GM19351 (cell line): ENCODE data around the gene TECPR2.

Experiments used
- ATAC-seq: cut with Tn5 transposase; IDR thresholded peaks from one replicate; pipeline ENCODE4 v1.9.1; 2021; ENCODE audit warnings: mild to moderate bottlenecking, moderate library complexity; ENCODE audit not compliant: unreplicated experiment

The TECPR2 gene

GRCh38 chr14:102461490-102462338, 99.0 kb downstream of the TECPR2 start:
- no peak for ATAC-seq

- no peak for ATAC-seq
Measured at GRCh38 chr14:102462391-102462790, 99.7 kb downstream of the TECPR2 start.

GRCh38 chr14:102464006-102464405, 101.3 kb downstream of the TECPR2 start:
- ATAC-seq: no peak

- no peak for ATAC-seq
Measured at GRCh38 chr14:102464846-102465341, 102.2 kb downstream of the TECPR2 start.

- ATAC-seq: no peak
Measured at GRCh38 chr14:102469261-102469660, 106.5 kb downstream of the TECPR2 start.

- no peak for ATAC-seq
Measured at GRCh38 chr14:102471921-102472790, 109.4 kb downstream of the TECPR2 start.

- ATAC-seq: no peak
Measured at GRCh38 chr14:102472791-102473150, 110.0 kb downstream of the TECPR2 start.

- ATAC-seq: no peak
Measured at GRCh38 chr14:102473559-102473958, 110.8 kb downstream of the TECPR2 start.

GRCh38 chr14:102474934-102475333, 112.2 kb downstream of the TECPR2 start:
- ATAC-seq: no peak

- no peak for ATAC-seq
Measured at GRCh38 chr14:102479107-102479506, 116.4 kb downstream of the TECPR2 start.

- ATAC-seq: no peak
Measured at GRCh38 chr14:102479777-102480176, 117.0 kb downstream of the TECPR2 start.

- ATAC-seq: no peak
Measured at GRCh38 chr14:102481371-102481770, 118.6 kb downstream of the TECPR2 start.

- ATAC-seq: no peak
Measured at GRCh38 chr14:102481791-102482238, 119.1 kb downstream of the TECPR2 start.

- no peak for ATAC-seq
Measured at GRCh38 chr14:102484316-102484715, 121.6 kb downstream of the TECPR2 start.

GRCh38 chr14:102485693-102486512, 123.2 kb downstream of the TECPR2 start:
- no peak for ATAC-seq

- no peak for ATAC-seq
Measured at GRCh38 chr14:102486513-102487203, 123.9 kb downstream of the TECPR2 start.

GRCh38 chr14:102487204-102487577, 124.5 kb downstream of the TECPR2 start:
- ATAC-seq: no peak

- ATAC-seq: no peak
Measured at GRCh38 chr14:102490456-102490855, 127.7 kb downstream of the TECPR2 start.

- no peak for ATAC-seq
Measured at GRCh38 chr14:102491366-102491765, 128.6 kb downstream of the TECPR2 start.
